GM19455 (cell line): ENCODE results near the gene CLEC18B.
"Not testable (repeated sequence)": the region's sequence is repeated elsewhere in the genome, so short reads cannot be mapped to it uniquely, and the experiment has no call there.

Experiments used
- ATAC-seq: cut with Tn5 transposase; IDR thresholded peaks from one replicate; pipeline ENCODE4 v1.9.1; 2021; ENCODE audit not compliant: unreplicated experiment

CLEC18B gene

GRCh38 chr16:74446866-74447265 lies 25.6 kb upstream of the CLEC18B start:
- ATAC-seq: no peak

- ATAC-seq: not testable (repeated sequence)
Measured at GRCh38 chr16:74443624-74444346, 22.5 kb upstream of the CLEC18B start.

- ATAC-seq: no peak
Measured at GRCh38 chr16:74439685-74440084, 18.4 kb upstream of the CLEC18B start.

- no peak for ATAC-seq
Measured at GRCh38 chr16:74438492-74438979, 17.3 kb upstream of the CLEC18B start.

- ATAC-seq: no peak
Measured at GRCh38 chr16:74431516-74431915, 10.2 kb upstream of the CLEC18B start.

GRCh38 chr16:74430036-74430712 lies 8.9 kb upstream of the CLEC18B start:
- not testable (repeated sequence) for ATAC-seq

GRCh38 chr16:74428493-74428892 lies 7.2 kb upstream of the CLEC18B start:
- ATAC-seq: not testable (repeated sequence)

GRCh38 chr16:74425751-74426150 lies 4.5 kb upstream of the CLEC18B start:
- ATAC-seq: not testable (repeated sequence)

- not testable (repeated sequence) for ATAC-seq
Measured at GRCh38 chr16:74423721-74424120, 2.4 kb upstream of the CLEC18B start.

GRCh38 chr16:74422086-74422485 lies 808 bp upstream of the CLEC18B start:
- not testable (repeated sequence) for ATAC-seq

GRCh38 chr16:74421482-74421785 lies 156 bp upstream of the CLEC18B start:
- ATAC-seq: not testable (repeated sequence)

GRCh38 chr16:74419811-74420210 lies 1.5 kb downstream of the CLEC18B start:
- ATAC-seq: not testable (repeated sequence)

- not testable (repeated sequence) for ATAC-seq
Measured at GRCh38 chr16:74417897-74418296, 3.4 kb downstream of the CLEC18B start.

- not testable (repeated sequence) for ATAC-seq
Measured at GRCh38 chr16:74413920-74414319, 7.4 kb downstream of the CLEC18B start.

- not testable (repeated sequence) for ATAC-seq
Measured at GRCh38 chr16:74413485-74413884, 7.8 kb downstream of the CLEC18B start.

- not testable (repeated sequence) for ATAC-seq
Measured at GRCh38 chr16:74412775-74413390, 8.4 kb downstream of the CLEC18B start.

GRCh38 chr16:74412138-74412774 lies 9.0 kb downstream of the CLEC18B start:
- not testable (repeated sequence) for ATAC-seq

- not testable (repeated sequence) for ATAC-seq
Measured at GRCh38 chr16:74410981-74411380, 10.3 kb downstream of the CLEC18B start.

GRCh38 chr16:74410057-74410957 lies 11.0 kb downstream of the CLEC18B start:
- ATAC-seq: not testable (repeated sequence)
